Right renal pelvis (tissue), 4 donors: Measurements from ENCODE around the gene LUC7L. TPM values are rescaled to one million over a fixed set of nuclear protein-coding genes. Genes with fewer than 3 reads are reported as not detected.
"Not testable (repeated sequence)": the region's sequence is repeated elsewhere in the genome, so short reads cannot be mapped to it uniquely, and the experiment has no call there.

Experiments
- DNase-seq, 4 donors: peaks; one replicate each; pipeline ENCODE4 v3.0.0-alpha.2; 2013; ENCODE audit warnings: low read depth in 4 of 4, low spot score in 3 of 4, missing footprints in 1 of 4
- polyA plus RNA-seq, 4 donors: library from polyadenylated mRNA; unstranded; fragments of 120-200 nt; gene quantifications; one replicate each; pipeline ENCODE4 v1.2.1, GENCODE V29; 2013; ENCODE audit not compliant: insufficient read length in 4 of 4

The LUC7L gene, protein sequence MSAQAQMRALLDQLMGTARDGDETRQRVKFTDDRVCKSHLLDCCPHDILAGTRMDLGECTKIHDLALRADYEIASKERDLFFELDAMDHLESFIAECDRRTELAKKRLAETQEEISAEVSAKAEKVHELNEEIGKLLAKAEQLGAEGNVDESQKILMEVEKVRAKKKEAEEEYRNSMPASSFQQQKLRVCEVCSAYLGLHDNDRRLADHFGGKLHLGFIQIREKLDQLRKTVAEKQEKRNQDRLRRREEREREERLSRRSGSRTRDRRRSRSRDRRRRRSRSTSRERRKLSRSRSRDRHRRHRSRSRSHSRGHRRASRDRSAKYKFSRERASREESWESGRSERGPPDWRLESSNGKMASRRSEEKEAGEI
- polyA plus RNA-seq = 100 to 1,000 TPM; 104 to 141 (median 122) TPM

- DNase-seq = peak; percentile 83 to 90 (median 84)
These were observed at the start of gene LUC7L for GRCh38 chr16:228852-229730. Gene LUC7L, minus strand, starts transcription at chr16:229449. Its CDS starts 110 bp downstream, at chr16:229339.

- no peak for DNase-seq
These were observed 49.7 kb upstream of the LUC7L start for GRCh38 chr16:278863-279366.

DNA sequence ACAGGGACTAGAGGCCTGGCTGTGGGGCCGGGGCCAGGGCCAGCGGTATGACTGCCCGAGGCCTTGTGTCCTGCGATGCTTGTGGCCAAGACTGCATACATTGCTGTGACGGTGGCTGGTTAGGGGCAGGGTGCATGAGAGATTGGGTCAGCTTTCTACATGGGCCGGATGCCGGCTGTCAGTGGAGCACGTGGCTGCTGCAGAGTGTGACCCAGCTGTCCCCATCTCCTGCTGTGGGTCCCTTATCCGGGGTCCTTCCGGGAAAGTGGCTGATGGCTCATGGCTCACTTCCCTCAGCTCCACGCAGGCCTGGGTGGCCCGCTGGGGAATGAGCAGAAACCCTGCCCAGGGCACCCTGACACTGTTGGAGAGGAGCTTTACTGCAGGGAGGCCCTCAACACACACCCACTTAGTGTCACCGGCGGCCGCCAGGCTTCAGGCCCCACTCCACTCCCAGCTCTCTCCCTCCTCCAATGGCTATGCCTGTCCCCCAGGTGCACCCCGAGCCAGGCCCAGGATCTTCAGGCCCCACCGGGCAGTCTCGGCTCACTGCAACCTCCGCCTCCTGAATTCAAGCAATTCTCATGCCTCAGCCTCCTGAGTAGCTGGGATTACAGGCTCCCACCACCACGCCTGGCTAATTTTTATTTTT is 47.3 kb upstream of the LUC7L start:
- DNase-seq = no peak

GRCh38 chr16:275786-276232 is 46.6 kb upstream of the LUC7L start, which contains the start of gene RGS11:
Gene RGS11, minus strand, starts transcription at chr16:275944. Its CDS starts 33 bp downstream, at chr16:275911.
- DNase-seq = no peak

DNA sequence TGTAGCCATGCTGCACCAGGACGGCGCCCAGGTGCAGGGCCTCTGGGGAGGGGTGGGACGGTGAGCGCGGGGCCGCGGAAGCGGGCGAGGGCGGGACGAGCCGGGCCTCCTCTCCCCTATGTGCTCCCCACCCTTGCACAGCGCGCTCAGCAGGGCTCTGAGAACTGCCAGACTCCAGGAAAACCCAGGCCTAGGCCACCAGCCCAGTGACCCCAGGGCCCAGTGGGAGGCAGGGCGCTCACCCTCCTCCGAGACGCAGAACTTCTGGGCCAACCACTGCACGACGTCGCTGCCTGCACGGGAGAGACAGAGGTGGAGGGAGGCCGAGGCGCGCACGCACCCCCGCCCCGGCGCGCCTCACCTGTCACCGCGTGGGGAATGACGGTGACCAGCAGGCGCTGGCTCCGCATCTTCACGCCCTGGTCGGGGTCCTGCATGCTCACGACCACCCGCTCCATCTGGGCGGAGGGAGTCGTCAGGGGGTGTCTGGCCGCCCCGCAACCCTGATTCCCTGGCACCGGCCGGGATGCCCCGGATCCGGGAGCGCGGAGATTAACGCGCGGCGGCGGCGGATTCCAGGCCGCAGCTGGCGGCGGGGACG is 45.9 kb upstream of the LUC7L start:
- no peak for DNase-seq

DNA sequence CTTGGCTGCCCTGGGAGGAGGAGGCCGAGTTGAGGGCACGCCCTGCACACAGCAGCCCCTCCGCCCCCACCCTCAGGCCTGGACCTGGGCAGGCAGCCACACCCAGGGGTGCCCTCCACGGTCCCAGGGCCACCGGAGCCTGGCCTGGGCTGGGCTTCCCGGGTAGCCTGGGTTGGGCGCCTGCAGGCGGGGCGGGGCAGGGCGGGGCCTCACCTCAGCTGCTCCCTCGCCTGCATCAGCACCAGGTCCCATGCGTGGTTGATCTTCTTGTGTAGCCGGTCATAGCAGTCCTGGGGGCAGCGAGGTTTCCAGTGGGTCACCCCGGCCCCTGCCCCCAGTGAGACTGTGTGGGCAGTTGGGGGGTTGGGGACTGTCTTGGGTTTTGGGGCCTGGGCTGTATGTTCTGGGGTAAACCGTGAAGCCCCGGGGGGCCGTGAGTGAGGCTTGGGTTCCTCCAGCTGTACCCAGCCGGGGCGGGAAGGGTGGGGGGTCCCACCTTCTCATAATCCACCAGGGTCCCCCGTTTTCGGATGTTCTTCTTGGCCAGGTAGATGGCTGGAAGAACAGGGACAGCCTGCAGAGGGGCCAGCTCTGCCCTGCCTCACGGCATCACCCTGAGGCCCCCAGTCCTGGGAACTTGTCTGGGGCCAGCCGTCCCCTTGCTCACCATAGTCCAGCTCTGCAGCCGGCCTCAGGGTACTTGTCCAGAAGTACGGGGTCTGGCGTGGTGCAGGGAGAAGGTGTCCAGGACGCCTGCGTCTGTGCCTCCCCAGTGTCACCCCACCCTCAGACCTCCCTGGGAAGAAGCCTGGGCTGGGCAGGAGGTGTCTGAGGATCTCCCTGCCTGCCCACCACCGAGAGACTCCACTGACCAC is 44.5 kb upstream of the LUC7L start:
- no peak for DNase-seq

- DNase-seq = no peak
These were observed 43.6 kb upstream of the LUC7L start for GRCh38 chr16:272633-273546.

DNA sequence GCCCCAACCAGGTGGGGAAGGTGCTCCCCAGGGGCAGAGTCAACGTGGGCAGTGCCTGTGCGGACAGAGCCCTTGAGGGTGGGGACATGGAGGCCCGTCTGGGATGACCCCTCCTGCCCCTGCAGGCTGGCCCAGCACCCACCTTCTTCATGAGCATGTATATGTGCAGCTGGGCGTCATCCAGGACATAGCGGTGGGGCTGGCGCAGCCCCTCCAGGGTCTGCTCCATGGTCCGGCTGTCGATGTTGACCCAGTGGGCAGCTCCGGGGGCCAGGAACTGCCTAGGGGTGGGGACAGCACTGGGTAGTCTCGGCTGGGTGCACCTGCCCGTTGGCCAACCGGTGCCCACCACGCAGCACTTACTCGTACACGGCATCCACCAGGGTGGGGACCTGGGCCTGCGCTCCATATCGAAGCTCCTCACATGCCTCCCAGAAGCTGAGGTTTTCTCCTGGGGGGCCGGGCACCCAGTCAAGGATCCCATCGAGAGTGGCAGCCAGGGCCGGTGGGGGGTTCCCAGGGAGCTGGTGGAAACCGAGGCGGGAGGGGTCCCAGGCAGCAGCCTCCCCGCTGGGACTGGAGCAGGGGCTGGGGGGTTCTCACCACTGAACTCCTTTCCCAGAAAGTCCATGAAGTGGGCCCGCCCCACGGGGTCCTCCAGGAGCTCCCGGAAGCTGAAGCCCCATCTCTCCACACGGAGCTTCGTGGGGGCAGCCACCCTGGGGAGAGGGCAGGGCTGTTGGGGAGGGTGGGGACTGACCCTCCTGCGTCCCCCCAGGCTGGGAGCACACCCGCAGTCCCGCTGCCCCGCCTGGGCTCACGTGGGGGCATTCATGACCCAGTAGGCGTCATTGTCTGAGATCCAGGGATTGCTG is 41.4 kb upstream of the LUC7L start:
- no peak for DNase-seq

DNA sequence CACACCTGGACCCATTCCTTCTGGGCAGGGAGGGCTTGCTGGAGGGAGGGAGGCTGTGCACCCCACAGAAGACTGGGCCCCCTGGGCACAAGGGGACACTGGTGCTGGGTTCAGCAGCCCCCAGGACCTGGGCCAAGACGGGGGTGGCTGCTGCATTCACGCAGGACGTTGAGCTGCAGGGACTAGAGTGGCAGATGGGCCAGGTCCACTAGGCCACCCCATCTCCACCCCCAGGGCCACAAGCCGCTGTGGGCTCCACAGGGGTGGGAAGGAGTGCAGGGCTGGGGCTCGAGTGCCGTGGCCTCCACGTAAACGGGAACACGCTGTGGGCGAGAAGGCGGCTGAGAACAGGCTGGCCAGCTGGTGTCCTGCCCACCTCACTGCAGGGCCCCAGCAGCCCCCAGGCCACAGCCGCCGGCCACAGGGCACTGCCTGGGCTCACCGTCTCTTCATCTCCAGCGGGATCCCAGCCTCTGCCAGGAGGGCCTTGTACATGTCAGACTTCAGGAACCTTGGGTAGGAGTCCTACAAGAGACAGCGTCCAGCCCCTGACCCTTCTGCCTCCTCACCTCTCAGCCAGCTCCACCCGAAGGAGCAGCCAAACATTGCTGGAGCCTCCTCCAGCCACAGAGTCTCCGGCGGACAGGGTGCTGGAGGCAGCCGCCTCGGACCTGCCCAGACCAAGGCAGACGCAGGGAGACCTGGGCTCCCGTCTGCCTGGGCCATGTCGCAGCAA is 40.0 kb upstream of the LUC7L start:
- no peak for DNase-seq

DNA sequence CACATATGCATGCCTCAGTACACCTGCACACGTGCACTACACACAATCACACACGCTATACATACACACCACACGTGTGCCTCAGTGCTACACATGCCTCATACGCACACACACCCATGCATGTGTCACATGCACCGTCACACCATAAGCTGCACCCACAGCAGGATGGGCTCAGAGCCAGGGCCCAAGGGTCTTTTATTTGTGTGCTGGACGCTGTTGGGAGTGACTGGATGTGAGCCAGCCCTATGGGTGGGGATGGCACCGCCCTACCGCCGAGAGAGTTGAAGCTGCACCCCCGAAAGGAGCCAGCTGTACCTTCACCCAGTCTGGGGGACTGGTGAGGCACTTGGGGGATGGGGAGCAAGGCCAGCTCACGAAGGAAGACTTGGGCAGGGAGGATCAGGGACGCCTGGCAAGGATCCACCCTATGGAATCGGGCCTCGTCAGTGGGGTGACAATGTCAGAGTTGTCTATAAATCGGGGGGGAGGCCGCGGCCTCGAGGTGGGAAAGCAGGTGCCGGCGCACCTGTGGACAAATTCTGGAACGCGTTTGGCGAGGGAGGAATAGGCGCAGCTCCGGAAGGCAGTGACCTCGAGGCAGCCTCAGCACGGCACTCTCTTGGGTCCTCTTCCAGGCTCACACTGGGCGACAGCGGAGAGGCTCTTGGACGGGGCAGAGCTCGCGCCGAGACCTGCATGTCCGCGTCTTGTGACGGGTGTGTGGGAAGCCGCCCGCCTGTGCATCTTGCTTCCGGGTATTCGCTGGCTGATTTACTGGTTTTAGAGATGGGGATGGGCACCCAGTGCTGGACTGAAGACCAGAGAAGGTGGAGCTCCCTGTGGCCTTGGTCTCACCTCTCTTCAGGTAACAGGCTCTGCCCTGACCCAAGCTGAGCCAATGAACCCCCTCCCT is 39.1 kb upstream of the LUC7L start:
- no peak for DNase-seq

GRCh38 chr16:267562-267961 is 38.3 kb upstream of the LUC7L start:
- not testable (repeated sequence) for DNase-seq

- DNase-seq = no peak
These were observed 37.3 kb upstream of the LUC7L start for GRCh38 chr16:266258-267164.

- DNase-seq = no peak
These were observed 36.5 kb upstream of the LUC7L start for GRCh38 chr16:265711-266110.

GRCh38 chr16:265002-265529 is 35.8 kb upstream of the LUC7L start:
- no peak for DNase-seq
